Activated T-helper 1 cell treated with anti-CD3 and anti-CD28 coated beads, Interleukin-12 subunit alpha, Interleukin-12 subunit beta, Interleukin-2, Interleukin-4 antibody, amounts not matched to agents 30 ng/mL and 10 ng/mL and 1 ng/mL, durations not matched to agents 14 hours and 24 hours and 36 hours (primary cell): ENCODE measurements around the gene PIAS4. TPM values are rescaled to one million over a fixed set of nuclear protein-coding genes. Genes with fewer than 3 reads are reported as not detected.

Experiments
- DNase-seq: peaks from one replicate; pipeline ENCODE4 v3.0.0; 2021; ENCODE audit warnings: low spot score
- H3K27ac Mint-ChIP-seq: one replicate; pipeline ENCODE4 v1.8.0; 2021; ENCODE audit warnings: mild to moderate bottlenecking, mixed read lengths
- H3K27me3 Mint-ChIP-seq: one replicate; pipeline ENCODE4 v1.8.0; 2022; ENCODE audit warnings: mild to moderate bottlenecking, moderate library complexity, mixed read lengths; ENCODE audit not compliant: insufficient read depth
- H3K36me3 Mint-ChIP-seq: one replicate; pipeline ENCODE4 v1.8.0; 2021; ENCODE audit warnings: low read depth, mixed read lengths
- H3K4me1 Mint-ChIP-seq: one replicate; pipeline ENCODE4 v1.8.0; 2021; ENCODE audit warnings: low read depth, mixed read lengths
- H3K4me3 Mint-ChIP-seq: one replicate; pipeline ENCODE4 v1.8.0; 2021; ENCODE audit warnings: mild to moderate bottlenecking, moderate library complexity, mixed read lengths
- H3K9me3 Mint-ChIP-seq: one replicate; pipeline ENCODE4 v1.8.0; 2021; ENCODE audit warnings: mixed read lengths
- intact Hi-C: fragments of 100-400 bp; cut with micrococcal nuclease; formaldehyde crosslinking; loops from one replicate; pipeline ENCODE4 v1.15.1; 2024
- total RNA-seq: library from RNA; stranded (reverse); gene quantifications from 2 replicates; pipeline ENCODE4 v1.2.3, GENCODE V29; 2022

PIAS4 gene
- total RNA-seq, 1 donor from 2014 or later: 41.0 TPM

- intact Hi-C loops: no loop called here
- Mint-ChIP-seq H3K9me3 (no peaks in the 10 kb centered on the region), H3K27ac (no peak overlapping the region), H3K4me1 (peaks cover 10% of the 10 kb centered on the region), H3K36me3 (peaks cover 23% of the 10 kb centered on the region), H3K4me3 (no peak overlapping the region), H3K27me3 (no peaks in the 10 kb centered on the region)
- no peak for DNase-seq
Observed at GRCh38 chr19:4046946-4047683, 39.6 kb downstream of the PIAS4 start.

- H3K27me3 Mint-ChIP-seq: no peaks in the 10 kb centered on the region
- no peak for DNase-seq
- no peaks in the 10 kb centered on the region for H3K9me3 Mint-ChIP-seq
- H3K4me1 Mint-ChIP-seq: peaks cover 23% of the 10 kb centered on the region
- H3K27ac Mint-ChIP-seq: no peak overlapping the region
- no peak overlapping the region for H3K4me3 Mint-ChIP-seq
- intact Hi-C loops: no loop called here
- H3K36me3 Mint-ChIP-seq: peaks cover 32% of the 10 kb centered on the region
Observed at GRCh38 chr19:4049432-4049831, 41.9 kb downstream of the PIAS4 start.

GRCh38 chr19:4051175-4052101 is 43.9 kb downstream of the PIAS4 start:
- DNase-seq: no peak
- peak overlapping the region; percentile 41 for H3K27ac Mint-ChIP-seq

GRCh38 chr19:4052114-4052992 is 44.8 kb downstream of the PIAS4 start:
- no peak for DNase-seq

More at GRCh38 chr19:4051175-4052101, 43.9 kb downstream of the PIAS4 start:
- peaks cover 23% of the 10 kb centered on the region for H3K4me1 Mint-ChIP-seq
- intact Hi-C loops: no loop called here
- H3K9me3 Mint-ChIP-seq: no peaks in the 10 kb centered on the region
- H3K4me3 Mint-ChIP-seq: no peak overlapping the region
- no peaks in the 10 kb centered on the region for H3K27me3 Mint-ChIP-seq
- H3K36me3 Mint-ChIP-seq: peaks cover 32% of the 10 kb centered on the region

GRCh38 chr19:4052993-4053422 is 45.5 kb downstream of the PIAS4 start:
- H3K27me3 Mint-ChIP-seq: no peaks in the 10 kb centered on the region
- no peak for DNase-seq
- intact Hi-C loops: no loop called here
- H3K4me1 Mint-ChIP-seq: peaks cover 23% of the 10 kb centered on the region
- H3K9me3 Mint-ChIP-seq: no peaks in the 10 kb centered on the region
- no peak overlapping the region for H3K4me3 Mint-ChIP-seq
- H3K36me3 Mint-ChIP-seq: peaks cover 35% of the 10 kb centered on the region
- H3K27ac Mint-ChIP-seq: no peak overlapping the region

More at GRCh38 chr19:4052114-4052992, 44.8 kb downstream of the PIAS4 start:
- no peaks in the 10 kb centered on the region for H3K9me3 Mint-ChIP-seq
- H3K4me1 Mint-ChIP-seq: peaks cover 23% of the 10 kb centered on the region
- H3K36me3 Mint-ChIP-seq: peaks cover 31% of the 10 kb centered on the region
- no peak overlapping the region for H3K4me3 Mint-ChIP-seq
- H3K27me3 Mint-ChIP-seq: no peaks in the 10 kb centered on the region
- intact Hi-C loops: no loop called here
- no peak overlapping the region for H3K27ac Mint-ChIP-seq

GRCh38 chr19:4053423-4054324 is 46.1 kb downstream of the PIAS4 start:
- no peak for DNase-seq
- peaks cover 23% of the 10 kb centered on the region for H3K4me1 Mint-ChIP-seq
- no peaks in the 10 kb centered on the region for H3K9me3 Mint-ChIP-seq
- no peak overlapping the region for H3K4me3 Mint-ChIP-seq
- H3K27me3 Mint-ChIP-seq: no peaks in the 10 kb centered on the region
- H3K36me3 Mint-ChIP-seq: peaks cover 35% of the 10 kb centered on the region
- intact Hi-C loops: no loop called here
- no peak overlapping the region for H3K27ac Mint-ChIP-seq

- Mint-ChIP-seq H3K36me3 (peaks cover 34% of the 10 kb centered on the region), H3K9me3 (no peaks in the 10 kb centered on the region), H3K4me1 (peaks cover 23% of the 10 kb centered on the region), H3K27ac (no peak overlapping the region), H3K27me3 (no peaks in the 10 kb centered on the region), H3K4me3 (no peak overlapping the region)
- no peak for DNase-seq
- intact Hi-C loops: no loop called here
Observed at GRCh38 chr19:4054441-4055208, 47.1 kb downstream of the PIAS4 start.

- Mint-ChIP-seq H3K27ac (no peak overlapping the region), H3K4me1 (peaks cover 23% of the 10 kb centered on the region), H3K27me3 (no peaks in the 10 kb centered on the region), H3K4me3 (no peak overlapping the region), H3K36me3 (peaks cover 32% of the 10 kb centered on the region), H3K9me3 (no peaks in the 10 kb centered on the region)
- no peak for DNase-seq
- intact Hi-C loops: no loop called here
Observed at GRCh38 chr19:4055209-4055552, 47.6 kb downstream of the PIAS4 start.

- H3K27ac Mint-ChIP-seq: no peak overlapping the region
- no peak overlapping the region for H3K4me3 Mint-ChIP-seq
- intact Hi-C loops: no loop called here
- peaks cover 17% of the 10 kb centered on the region for H3K36me3 Mint-ChIP-seq
- no peak for DNase-seq
- no peaks in the 10 kb centered on the region for H3K9me3 Mint-ChIP-seq
- peaks cover 7% of the 10 kb centered on the region for H3K4me1 Mint-ChIP-seq
- H3K27me3 Mint-ChIP-seq: no peaks in the 10 kb centered on the region
Observed at GRCh38 chr19:4057931-4058692, 50.6 kb downstream of the PIAS4 start.

GRCh38 chr19:4058693-4059452 is 51.3 kb downstream of the PIAS4 start:
- no peak overlapping the region for H3K4me3 Mint-ChIP-seq
- peaks cover 14% of the 10 kb centered on the region for H3K36me3 Mint-ChIP-seq
- H3K27me3 Mint-ChIP-seq: no peaks in the 10 kb centered on the region
- no peaks in the 10 kb centered on the region for H3K9me3 Mint-ChIP-seq
- intact Hi-C loops: no loop called here
- DNase-seq: no peak
- no peak overlapping the region for H3K27ac Mint-ChIP-seq
- H3K4me1 Mint-ChIP-seq: no peaks in the 10 kb centered on the region
